ENCODE data around the gene AXIN1.

The AXIN1 gene

GRCh38 chr16:325375-326145 is 27.0 kb downstream of the AXIN1 start:
- DNase-seq = peak; percentile 12

DNA sequence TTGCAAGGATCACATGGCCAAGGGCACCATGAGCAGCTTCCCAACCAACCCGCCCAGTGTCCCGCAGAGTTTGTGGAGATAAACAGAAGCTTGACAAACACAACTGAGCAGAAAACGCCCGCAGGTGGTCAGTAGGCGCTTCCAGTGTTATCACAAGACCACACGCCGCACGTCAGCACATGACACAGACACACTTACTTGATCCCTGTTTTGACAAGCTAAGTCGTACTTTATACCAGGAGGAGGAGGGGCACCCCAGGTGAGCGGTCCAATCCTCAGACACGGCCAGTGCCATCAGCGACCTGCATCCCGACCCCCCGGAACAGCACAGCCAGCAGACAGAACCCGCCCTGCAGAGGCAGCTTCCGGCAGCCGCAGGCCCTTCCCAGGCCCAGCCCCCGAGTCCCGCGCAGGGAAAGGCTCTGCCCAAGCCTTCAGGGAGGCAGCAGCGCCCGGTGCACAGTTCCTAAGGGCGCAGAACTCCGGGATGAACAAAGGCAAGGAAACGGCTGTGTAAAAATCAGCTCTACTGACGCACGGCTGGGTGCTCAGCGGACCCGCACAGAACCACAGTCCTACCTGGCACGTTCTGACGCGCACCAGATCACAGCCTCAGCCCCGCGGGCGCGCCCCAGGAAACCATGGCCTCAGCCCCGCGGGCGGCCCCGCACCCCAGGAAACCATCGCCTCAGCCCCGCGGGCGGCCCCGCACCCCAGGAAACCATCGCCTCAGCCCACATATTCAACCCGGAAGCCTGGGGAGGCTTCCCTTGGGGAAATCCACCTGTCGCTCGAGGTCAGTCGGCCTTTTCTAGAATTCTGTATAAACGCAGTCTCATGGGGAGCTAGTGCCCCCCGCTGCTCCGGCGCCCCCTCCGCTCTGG is 27.8 kb downstream of the AXIN1 start:
- DNase-seq = peak; percentile 35

- no peak for DNase-seq
Measured at GRCh38 chr16:324201-324450, 28.4 kb downstream of the AXIN1 start.

GRCh38 chr16:322476-323143 is 29.9 kb downstream of the AXIN1 start:
- no peak for DNase-seq

DNA sequence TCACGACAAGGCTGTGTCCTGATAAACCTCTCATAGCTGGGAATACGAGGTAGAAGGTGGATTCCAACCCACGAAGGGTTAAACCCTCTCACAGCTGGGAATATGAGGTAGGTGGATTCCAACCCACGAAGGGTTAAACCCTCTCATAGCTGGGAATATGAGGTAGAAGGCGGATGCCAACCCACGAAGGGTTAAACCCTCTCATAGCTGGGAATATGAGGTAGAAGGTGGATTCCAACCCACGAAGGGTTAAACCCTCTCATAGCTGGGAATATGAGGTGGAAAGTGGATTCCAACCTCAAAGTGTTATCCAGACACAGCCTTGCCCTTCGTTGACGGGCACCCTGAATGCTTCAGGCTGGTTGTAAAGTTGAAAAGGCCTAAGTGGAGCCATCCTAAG is 31.0 kb downstream of the AXIN1 start:
- no peak for DNase-seq

DNA sequence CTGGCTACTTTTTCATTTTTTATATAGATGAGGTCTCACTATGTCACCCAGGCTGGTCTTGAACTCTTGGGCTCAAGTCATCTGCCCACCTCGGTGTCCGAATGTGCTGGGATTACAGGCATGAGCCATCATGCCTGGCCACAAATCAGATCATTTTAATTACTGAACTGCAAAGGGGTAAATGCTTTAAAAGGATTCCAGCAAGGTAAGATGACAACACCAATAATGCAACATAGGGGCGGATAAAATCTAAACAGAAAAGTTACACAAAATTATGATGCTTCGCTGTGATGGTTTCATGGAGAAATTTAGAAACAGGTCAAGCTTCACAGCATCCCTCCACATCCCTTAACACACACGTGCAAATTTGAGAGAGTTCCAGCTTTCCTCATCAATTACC is 32.3 kb downstream of the AXIN1 start:
- DNase-seq = no peak

- DNase-seq = no peak
Measured at GRCh38 chr16:318628-319027, 33.9 kb downstream of the AXIN1 start.

DNA sequence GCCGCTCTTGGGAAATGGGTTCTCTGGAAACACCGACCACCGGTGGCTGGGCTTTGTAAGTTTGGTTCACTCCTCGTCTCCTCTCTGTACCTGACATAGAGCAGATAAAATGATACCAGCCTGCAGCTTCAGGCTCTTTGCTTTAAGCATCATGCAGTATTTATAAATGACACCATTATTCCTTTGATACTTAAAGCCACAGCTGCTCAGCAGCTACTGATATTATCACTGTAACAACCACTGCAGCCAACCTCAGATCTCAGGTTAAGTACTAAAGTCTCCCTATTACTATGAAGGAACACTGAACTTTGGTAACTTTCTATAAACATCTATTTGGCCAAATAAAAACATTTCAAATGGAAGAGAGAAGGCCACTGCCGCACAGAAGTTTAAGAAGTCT is 34.9 kb downstream of the AXIN1 start:
- DNase-seq = no peak

- DNase-seq = no peak
Measured at GRCh38 chr16:316741-317464, 35.6 kb downstream of the AXIN1 start.

GRCh38 chr16:314795-315299 is 37.7 kb downstream of the AXIN1 start:
- DNase-seq = no peak

DNA sequence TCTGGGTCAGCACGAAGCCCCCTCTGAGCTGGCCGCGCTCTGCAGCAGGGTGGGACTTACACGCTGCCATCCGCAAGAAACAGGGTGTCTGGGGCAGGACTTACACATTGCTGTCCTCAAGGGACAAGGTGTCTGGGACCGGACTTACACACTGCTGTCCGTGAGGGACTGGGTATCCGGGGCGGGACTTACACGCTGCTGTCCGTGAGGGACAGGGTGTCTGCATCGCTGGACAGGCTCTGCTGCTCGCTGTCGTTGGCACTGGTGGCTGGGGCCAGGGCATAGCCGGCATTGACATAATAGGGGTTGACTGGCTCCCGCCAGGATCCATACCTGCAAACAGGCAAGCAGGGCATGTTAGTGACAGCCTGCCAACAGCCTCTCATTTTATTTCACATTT is 38.2 kb downstream of the AXIN1 start:
- no peak for DNase-seq

DNA sequence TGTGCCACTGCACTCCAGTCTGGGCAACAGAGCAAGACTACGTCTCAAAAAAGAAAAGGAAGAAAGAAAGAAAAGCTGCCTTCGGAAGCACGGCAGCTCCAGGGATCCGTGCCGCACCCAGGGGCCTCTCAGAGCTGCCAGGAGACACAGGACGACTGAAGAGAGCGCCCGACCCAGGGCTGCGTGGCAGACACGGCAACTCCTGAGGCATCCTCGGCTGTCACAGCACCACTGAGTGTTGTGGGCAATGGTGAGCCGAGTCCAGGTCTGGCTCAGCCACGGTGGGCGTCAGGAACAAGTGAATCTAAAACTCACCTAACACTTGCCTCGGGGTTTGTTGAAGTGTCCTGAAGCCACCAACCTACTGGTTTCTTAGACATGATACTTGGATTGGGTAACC is 40.8 kb downstream of the AXIN1 start:
- DNase-seq = no peak

- DNase-seq = no peak
Measured at GRCh38 chr16:309476-309875, 43.0 kb downstream of the AXIN1 start.

GRCh38 chr16:307691-308312 is 44.7 kb downstream of the AXIN1 start:
- no peak for DNase-seq

GRCh38 chr16:306911-307370 is 45.6 kb downstream of the AXIN1 start:
- DNase-seq = no peak

DNA sequence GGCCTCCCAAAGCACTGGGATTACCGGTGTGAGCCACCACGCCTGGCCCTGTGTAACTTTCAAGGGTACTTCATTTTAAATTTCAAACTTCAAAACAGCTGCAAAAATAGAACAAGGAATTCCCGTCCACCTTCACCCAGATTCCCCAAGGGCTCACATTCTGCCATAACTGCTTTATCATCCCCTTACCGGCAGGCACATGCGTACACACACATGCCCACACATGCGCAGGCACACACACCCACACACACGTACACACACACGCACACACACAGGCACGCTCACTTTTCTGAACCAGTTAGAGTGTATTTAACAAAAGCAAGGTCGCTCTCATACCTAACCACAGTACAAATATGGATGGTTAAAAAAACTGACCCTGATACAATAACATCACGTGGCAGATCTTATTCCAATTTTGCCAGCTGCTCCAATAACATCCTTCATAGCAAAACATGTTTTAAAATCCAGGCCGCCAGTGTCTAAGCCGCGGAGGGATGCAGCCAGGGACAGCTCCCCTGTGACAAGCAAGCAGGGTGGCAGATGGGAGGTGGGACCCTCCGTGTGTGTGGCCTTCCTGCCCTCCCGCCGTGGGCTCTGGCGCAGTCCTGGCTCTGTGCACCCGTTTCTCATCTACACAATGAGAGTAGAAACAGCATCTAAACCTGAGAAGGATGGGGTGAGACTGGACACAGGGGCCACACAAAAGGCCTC is 46.5 kb downstream of the AXIN1 start:
- no peak for DNase-seq

DNA sequence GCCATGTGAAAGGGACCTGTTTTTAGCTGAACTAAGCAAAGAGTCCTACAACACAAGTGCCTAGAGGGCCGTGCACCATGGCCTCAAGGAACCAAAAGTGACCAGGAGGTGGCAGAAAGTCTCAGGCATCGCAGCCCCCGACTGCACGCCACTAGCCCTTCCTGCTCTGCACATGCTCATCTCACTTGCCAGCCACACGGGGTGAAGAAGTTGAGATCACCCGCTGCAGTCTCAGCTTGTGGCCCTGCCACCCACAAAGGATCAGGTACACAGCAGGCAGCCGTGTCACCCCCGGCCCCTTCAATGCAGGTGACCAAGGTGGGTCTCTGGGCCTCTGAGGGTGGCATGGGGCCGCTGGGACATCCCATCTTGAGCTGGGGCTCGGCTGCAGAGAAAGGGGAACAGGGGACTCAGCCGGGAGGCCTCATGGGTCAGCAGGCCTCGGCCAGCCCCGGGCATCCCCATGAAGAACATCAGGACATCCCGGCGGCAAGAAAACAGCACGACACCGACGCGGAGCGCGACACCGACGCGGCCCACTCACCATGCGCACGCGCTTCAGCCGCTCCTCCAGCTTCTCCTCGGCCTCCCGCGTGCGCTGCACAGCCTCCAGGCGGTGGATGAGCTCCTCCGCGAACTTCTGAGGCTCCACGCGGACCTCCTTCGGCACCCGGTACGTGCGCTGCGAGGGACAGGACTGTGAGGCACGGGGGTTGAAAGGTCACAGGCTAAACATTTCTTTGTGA is 48.6 kb downstream of the AXIN1 start:
- DNase-seq = no peak

- DNase-seq = no peak
Measured at GRCh38 chr16:301950-302349, 50.6 kb downstream of the AXIN1 start.

DNA sequence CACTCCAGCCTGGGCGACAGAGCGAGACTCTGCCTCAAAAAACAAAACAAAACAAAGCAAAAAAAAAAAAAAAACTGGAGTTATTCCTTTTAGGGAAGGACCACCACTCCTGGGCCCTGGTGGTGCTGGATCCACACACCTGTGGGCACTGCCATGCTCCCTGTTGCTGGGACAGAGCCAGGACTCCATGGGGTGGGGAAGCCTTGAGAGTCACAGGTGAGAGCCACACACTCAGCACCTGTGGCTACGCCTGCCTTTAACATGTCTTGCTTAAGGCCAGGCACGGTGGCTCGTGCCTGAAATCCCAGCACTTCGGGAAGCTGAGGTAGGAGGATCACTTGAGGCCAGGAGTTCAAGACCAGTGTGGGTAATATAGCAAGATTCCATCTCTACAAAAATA is 51.3 kb downstream of the AXIN1 start:
- no peak for DNase-seq

- no peak for DNase-seq
Measured at GRCh38 chr16:297832-298231, 54.7 kb downstream of the AXIN1 start.

All from KG1 (cell line).